Measurements from ENCODE around the gene CNKSR3.

Gene CNKSR3

DNA sequence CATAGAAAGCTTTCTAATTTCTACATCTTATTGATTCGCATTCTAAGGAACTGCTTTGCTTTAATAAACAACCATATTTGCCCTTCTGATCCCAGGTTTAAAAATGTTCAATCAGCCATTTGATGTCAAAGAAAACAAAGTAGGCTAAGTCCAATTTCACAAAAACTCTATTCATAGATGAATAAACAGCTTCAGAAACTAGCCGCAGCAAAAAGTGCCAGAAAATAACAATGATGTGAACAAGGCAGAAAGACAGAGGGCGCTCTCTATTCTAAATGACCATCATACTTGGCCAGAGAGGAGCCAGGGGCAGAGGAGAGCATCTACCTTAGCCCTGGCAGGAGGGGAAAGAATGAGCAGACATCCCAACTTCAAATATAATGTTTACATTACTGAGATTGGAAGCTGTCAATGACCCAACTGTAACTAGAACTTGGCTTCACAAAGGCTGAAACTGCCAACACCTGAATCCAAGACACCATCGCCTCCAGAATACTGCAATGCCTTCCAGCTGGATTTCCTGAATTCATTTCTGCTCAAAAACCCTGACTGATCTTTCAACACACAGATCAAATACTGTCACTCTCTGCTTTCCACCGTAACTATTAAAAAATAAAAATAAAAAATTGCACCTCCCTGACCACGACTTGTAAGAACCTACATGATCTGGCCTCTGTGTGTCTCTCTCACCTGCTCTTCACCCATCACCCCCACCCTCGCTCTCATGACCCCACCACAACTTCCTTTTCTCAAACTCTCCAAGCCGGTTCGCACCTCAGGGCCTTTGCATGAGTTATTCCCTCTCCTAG lies 9.5 kb downstream of the CNKSR3 start:
- no peak for DNase-seq

DNA sequence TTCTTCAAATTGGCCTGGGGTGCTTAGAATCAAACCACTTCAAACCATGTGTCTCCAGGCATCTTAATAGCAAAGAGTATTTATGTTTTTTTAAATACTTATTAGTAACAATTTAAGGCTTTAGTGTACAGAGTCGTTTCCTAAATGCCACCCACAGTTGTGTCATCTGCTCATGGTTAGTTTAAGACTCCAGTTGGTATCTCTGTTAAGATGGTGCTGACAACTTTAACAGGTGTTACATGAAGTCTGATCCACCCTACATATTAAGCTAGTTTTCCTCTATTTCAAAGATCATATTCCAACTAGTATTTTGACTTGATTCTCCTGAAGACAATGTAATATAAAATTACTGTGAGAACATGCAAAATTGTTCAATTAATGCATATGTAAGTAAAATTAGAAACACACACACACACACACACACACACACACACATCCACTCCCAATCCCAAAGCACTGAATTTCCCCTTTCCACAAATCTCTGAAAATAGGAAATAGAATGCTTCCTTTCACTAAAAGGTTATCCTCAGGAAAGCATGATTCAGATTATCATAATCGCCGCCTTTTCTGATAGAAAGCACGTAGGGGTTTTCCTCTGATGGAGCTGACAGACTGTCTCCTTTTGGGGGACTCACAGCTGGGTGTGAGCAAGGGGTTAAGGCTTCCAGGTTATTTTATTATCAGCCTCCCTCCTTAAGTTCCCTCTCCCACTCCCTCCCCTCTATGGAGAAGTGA lies 10.5 kb downstream of the CNKSR3 start:
- DNase-seq: no peak

DNA sequence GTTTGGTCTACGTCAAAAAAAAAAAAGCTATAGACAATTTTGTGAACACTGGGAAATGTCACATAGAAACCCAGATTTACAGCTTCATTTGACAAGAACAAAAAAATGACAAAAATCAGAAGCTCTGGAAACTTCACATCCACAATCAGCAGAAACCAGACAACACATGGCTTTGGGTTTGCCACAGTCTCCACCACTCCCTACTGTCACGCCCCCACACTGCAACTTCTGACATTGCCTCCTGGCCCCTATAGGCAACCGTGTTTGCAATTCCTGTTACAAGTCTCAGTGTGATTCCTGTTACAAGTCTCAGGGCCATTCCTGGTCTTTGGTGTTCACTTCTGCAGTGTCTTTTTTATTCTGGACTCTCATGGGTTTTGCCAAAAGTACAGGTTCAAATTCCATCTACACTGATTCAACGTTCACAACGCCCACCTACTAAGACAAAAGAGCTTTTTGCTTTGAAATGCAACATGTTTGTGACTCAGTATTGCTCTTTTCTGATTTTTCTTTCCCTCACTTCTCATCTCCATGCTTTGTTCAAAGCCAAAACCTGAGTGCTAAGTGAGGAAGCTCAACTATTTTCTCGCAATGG lies 12.0 kb downstream of the CNKSR3 start:
- DNase-seq: no peak

DNA sequence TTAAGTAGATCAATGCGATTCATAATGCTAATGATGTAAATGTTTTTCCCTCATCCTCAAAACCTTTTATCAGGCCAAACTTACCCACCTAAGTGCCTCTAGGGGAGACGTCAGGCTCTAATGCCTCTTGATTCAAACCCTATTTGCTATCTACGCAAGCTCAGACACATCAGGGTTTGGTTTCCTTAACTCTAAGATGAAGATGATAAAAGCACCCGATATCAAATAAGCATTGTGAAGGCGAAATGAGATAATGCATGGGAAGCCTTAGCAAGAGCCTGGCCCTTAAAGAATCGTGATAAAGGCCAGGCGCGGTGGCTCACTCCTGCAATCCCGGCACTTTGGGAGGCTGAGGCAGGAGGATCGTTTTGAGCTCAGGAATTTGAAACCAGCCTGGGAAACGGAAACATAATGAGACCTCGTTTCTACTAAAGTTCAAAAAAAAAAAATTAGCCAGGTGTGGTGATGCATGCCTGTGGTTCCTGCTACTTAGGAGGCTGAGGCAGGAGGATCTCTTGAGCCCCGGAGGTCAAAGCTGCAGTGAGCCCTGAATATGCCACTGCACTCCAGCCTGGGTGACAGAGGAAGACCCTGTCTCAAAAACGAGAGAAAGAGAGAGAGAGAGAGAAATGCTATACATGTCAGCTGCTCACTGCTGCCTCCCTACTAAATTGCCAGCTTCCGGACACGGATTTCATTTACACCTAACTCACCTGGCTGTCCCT lies 13.5 kb downstream of the CNKSR3 start:
- DNase-seq: no peak

DNA sequence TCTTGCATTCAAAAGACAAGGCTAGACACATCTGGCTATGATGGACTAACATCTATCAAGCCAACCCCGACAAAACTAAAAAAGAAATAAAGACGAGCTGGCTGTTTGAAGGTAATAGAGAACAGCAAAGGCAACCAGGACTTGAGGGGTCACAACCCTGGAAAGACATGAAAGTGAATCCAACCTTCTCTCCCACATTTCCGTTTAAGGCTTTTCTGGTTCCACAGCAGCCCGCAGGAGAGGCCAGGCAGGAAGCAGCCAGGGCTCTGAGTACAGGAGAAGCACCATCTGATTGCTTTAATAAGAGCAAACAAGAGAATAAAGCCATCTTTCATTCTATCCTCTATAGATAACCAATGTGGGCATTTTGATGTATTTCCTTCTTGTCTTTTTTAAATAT lies 14.3 kb downstream of the CNKSR3 start:
- DNase-seq: no peak

DNA sequence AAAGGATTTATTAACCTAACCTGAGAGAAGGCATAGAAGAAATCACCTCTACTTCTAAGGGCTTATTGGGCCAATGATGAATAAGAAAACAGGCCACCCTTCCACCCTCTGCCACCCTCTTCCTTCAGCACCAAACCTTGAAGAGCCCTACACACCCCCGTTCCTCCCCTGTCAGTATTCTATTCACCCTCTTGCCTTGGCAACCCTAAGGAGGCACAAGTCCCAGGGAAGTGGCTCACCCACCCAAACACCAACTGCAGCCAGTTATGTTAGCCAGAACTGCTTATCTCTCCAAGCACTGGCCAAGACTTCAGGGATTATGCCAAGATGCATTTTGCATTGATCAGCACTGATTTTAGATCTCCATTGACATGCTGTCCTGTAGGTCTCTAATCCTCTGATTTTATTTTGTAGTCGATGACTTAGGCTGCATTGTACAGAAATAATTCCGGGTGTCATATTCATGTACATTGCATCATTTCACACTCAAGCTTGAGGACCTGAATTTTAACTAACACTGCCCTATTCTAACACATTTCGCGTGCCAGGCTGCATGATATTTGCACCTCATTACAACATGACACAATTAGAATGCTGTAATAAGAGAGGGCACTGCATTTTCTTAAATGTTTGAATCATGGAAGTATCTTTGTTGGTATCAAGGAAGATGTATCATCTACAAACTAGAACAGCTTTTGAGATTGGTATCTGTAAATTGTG lies 15.7 kb downstream of the CNKSR3 start:
- no peak for DNase-seq

DNA sequence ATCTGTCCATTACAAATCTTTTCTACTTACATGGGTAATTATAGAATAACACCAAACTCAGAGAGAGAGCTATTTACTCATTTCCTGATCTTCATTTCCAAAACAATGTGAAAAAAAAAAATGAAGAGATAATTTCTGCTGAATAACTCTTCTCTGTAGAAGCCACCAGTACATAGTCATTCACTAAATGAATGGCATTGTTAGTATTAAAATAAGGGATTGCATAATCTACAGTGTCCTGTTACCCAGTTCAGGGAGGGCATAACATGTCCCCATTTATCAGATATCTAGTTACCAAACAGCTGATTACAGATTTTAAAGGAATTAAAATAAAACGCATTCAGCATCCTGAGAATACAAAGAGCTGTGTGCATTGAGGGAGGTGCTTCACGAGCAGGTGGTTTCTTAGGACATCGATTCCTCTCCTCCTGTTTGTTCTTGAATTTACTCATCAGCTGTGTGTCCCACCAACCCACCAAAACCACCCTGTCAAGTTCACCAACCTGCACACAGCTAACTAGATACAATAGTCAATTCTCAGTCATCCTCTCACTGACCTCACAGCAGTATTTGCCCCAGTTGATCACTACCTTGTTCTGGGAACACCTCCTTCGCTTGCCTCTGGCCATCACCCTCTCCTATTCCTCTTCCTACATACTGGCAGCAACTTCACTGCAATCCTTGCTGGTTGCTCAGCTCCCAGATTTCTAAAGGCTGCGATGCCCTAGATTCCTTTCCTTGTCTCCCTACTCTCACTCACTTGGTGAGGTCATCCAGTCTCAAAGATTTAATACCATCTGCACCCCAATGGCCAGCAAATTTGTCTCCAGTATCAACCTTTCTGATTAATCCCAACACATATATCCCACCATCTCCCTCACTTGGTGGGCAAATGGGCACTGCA lies 18.7 kb downstream of the CNKSR3 start:
- DNase-seq: no peak

DNA sequence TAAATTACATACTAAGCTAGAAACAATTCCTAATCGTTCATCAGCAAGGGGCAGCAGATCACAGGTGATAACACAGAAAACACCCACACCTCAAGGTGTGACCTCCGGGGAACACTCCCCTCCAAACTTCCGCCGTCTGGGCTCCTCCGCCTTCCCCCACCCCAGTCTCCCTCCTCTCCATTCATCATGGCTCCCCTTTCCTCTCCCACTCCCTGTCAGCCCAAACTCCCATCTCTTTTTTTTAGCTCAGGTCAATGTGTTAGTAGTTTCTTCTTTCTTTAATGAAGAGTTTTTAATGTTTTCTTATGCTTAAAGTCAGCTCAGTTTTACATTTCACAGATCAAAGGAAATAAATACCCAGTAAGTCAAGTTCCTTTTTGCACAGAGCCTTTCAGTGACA lies 20.7 kb downstream of the CNKSR3 start:
- no peak for DNase-seq

DNA sequence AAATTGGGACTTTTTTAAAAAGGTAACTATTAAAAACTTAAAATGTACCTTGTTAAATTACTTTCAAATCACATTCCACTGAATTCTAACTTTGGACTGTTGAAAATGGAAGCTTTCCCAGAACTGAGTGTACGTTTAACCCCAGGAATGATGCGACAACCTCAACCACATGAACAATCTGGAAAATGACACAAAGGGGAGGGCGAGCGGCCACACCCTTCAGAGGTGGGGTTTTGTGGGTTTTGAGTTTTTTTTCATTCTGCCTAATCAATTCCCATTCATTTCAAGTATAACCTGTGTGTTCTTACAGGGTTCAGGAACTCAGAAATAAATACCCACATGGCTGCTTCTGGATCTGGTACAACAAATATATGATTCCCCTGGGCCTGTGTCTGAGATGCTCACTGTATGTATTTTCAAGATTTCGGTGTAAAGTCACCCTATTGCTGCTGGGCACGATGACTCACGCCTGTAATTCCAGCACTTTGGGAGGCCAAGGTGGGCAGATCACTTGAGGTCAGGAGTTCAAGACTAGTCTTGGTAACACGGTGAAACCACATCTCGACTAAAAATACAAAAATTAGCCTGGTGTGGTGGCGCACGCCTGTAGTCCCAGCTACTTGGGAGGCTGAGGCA lies 21.6 kb downstream of the CNKSR3 start:
- DNase-seq: no peak

DNA sequence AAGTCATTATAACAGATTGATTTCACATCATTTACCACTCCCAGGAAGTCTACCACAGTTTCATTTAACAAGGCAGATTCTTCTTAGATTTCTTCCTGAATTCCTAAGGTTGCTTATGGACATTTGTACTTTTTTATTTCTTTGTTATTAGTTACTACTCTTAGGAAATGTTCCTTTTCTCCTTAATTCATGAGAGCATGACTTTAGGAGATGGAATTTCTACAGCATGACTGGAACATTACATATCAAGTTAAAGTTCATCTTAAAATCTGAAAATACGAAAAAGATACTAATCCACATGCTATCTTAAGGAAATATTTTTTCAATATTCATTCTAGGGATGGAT lies 22.3 kb downstream of the CNKSR3 start:
- DNase-seq: no peak

DNA sequence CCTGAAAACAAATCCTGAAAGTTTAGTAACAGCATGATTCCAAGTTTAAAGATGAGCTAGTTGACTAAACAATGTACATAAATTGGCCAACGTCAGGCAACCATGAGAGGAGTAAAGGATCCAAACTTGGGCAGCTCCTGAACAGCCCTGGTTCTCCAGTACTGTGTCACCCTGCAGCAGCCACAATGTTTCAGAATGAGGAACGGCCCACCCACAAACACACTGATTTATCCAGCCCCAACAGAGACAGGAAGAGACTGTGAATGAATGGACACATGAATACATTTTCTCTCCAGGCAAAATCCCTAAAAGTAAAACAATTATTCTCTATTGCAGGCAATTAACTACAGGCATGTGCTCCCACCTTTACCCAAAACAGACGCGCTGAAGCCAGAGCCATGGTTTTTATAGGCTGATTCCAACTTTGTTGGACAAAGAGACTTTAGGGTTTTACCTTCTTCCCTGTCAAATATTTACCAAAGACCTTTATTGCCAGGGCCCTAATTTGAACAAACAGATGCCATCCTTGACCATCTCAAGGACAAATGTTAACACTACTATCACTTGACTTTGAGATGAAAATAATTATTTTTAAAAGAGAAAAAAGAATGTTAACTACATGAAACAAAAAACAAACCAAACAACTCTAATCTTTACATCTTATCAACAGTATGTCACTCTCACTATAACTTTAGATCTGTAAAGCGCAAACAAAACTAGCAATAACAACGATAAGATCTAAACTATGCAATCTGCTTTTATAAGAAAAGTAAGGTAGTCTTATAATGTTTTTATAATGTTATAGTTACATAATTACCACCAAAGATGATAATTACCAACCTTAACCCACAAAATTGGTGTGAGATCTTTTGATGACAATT lies 22.9 kb downstream of the CNKSR3 start:
- no peak for DNase-seq

DNA sequence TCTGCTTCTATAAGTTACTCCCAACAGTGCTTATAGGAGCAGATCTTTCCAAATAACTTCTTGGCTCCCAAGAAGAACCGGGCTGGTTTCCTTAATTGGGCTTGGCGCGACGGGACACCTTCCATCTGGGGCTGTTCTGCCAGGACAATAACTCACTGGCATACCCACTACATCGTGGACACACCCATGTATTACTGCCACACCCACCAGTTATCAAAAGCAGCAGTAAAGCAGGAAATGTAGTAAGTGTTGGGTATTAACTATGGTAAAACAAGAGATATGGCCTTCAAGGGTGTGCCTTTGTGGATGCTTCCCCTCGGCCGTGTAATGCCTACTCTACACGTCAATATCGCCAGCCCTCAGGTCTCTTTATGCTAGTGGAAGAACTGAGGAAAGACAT lies 24.7 kb downstream of the CNKSR3 start:
- no peak for DNase-seq

DNA sequence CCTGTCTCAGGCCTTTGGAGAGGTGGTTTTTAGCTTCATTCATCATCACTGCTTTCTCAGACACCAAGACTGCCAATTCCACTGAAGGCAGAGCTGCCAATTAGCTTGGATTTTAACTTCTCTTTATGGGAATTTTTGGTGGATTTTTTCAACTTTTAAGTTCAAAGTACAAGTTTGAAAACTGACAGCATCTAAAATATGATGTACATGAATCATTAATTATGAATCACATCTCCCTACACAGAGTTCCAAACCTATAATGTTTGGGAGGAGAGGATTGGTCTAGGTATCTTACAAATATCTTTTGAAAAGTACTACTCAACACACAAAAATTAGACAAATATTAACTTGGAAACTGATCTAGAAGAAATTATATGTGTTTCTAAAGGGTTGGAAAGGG lies 25.5 kb downstream of the CNKSR3 start:
- DNase-seq: no peak

DNA sequence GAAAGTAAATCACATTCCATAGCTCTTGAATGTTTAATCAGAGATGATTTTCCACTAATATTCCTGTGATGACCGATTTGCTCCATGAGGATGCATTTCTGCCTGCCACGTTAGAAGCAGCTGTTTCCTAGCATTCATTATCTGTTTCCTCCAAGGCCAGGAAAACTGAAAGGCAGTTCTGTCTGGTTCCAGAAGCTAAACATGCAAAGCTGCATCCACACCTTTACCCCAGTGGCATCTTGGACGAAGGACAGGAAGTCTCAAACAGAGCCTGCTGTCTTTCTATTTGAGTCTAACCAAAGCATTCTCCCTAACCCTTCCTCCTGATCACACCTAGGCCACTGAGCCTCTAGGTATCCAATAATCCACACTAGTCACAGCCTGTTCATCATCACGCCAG lies 27.6 kb downstream of the CNKSR3 start:
- no peak for DNase-seq

DNA sequence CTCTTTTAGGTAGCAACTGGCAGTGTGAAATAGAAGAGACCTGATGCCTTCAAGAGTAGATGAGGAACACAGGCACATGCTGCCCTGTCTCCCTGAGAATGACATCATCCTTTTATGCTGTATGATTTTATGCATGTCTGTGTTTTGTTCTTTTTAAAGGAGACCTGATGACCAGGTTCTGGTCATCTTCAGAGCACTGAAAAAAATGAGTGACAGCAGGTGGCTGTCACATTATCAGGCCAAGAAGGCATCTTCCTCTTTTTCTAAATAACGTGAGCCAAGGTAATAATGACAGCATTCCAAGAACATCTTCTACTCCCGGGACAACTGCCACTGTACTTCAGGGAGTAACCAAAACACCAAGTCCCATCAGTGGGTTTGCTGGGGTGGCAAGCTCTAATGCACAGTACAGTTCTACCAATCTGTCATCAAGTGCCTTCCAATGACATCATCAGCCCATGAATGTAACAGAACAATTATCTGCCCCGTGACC lies 28.9 kb downstream of the CNKSR3 start:
- no peak for DNase-seq

DNA sequence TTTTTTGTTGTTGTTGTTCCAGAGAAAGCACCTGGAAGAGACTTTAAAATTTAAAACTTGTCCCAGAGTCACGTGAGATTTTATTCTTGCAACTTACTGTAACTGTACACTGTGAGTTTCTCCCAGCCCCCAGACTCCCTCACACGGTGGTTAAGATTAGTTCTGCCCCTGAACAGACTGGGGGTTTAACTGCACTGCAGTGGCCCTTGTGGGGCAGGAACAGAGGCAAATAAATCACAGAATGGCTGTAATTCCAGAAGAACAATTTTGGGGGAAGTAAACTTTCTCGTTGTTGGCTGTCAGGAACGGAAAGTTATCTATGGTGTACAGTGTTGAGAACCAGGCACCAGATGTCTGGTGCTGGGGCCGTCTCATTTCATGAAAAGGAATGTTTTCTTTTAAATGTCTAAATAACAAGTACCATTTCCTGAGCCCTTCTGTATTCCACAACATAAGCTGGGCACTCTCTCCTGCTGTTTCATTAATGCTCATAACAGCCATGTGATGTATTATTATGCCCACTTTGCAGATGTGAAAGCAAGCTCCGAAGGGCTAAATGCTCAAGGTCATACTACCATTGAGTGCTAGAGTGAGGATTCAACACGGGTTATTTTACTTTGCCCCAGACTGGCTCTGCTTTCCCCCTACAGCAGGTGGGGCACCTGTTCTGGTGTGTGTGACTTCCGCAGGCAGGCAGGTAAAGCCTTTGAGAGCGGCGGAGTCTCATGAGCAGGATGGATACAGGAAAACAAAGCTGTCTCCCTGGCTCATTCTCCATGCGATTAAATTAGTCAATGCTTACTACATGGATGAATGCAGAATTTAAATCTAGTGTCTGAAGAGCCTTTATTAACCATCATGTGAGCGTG lies 30.5 kb downstream of the CNKSR3 start:
- DNase-seq: no peak

DNA sequence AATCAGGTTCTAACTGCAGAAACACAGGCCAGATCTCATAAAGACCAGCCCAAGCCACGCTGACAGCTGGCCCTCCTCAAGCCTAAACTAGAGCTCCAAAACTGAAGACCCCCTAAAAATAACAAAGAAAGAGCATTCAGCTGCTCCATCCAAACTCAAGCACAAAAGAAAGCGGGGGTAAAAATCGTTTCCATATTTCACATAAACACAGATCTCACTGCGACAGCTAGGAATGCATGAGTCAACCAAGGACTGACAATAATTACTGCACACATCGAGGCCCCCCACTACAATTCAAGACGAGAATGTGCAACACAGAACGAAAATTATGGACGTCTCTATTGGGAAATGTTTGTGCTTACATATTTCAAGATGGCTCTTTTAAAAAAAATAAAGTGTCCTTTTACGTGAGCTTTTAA lies 31.1 kb downstream of the CNKSR3 start:
- no peak for DNase-seq

DNA sequence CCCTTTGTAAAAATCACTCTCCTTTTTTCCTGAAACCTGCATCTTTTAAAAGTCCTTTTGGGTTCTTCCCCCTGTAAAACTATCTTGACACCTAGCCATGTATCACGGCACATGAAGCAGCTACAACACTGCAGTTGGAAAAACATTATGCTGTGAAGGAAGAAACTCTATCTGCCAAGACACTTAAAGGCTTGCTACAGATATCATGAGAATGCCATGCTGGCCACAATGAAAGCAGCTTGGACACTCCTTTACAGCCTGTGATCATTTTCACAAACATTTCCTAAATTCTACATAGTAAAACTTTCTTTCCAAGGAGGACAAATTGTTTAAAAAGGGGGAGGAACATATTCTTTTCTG lies 31.8 kb downstream of the CNKSR3 start:
- DNase-seq: no peak

All from stimulated activated CD4-positive, alpha-beta T cell treated with anti-CD3 and anti-CD28 coated beads, Interleukin-4, amount 100 ng/mL, for 1 hour (primary cell).